GM23338 (cell line): ENCODE results near the gene SLC7A14. TPM values are rescaled to one million over a fixed set of nuclear protein-coding genes. Genes with fewer than 3 reads are reported as not detected.

ENCODE experiments used
- ATAC-seq: fragments of 200-7000 bp; cut with Tn5 transposase; 3 replicates; pipeline ENCODE4 v1.9.1; 2020
- DNase-seq: peaks from one replicate; pipeline ENCODE4 v3.0.0-alpha.2; 2015; ENCODE audit warnings: low spot score
- H2AFZ ChIP-seq: fragments of 200-600 bp; sonication (generic); 2 replicates; pipeline ENCODE4 v1.8.0; 2016; ENCODE audit warnings: antibody characterized with exemption, mild to moderate bottlenecking, moderate library complexity
- H3F3A ChIP-seq: fragments of 200-600 bp; sonication (generic); replicated peaks from 2 replicates; pipeline ENCODE4 v1.8.0; 2017; ENCODE audit warnings: antibody characterized with exemption, mixed run types, low read depth
- H3K27ac ChIP-seq: fragments of 200-600 bp; sonication (generic); 2 replicates; pipeline ENCODE4 v1.6.1; 2016; ENCODE audit warnings: low read depth
- H3K27me3 ChIP-seq: fragments of 200-600 bp; sonication (generic); 2 replicates; pipeline ENCODE4 v1.8.0; 2016; ENCODE audit warnings: mild to moderate bottlenecking, mixed run types, moderate library complexity; ENCODE audit not compliant: insufficient read depth
- H3K36me3 ChIP-seq: fragments of 200-600 bp; sonication (generic); 2 replicates; pipeline ENCODE4 v1.8.0; 2016; ENCODE audit warnings: mild to moderate bottlenecking; ENCODE audit not compliant: insufficient read depth
- H3K4me1 ChIP-seq: fragments of 200-600 bp; sonication (generic); 2 replicates; pipeline ENCODE4 v1.8.0; 2016; ENCODE audit warnings: mild to moderate bottlenecking, moderate library complexity; ENCODE audit not compliant: insufficient read depth
- H3K4me2 ChIP-seq: fragments of 200-600 bp; sonication (generic); 2 replicates; pipeline ENCODE4 v1.7.1; 2017; ENCODE audit warnings: mixed run types
- H3K4me3 ChIP-seq: fragments of 200-600 bp; sonication (generic); 2 replicates; pipeline ENCODE4 v1.6.1; 2016; ENCODE audit warnings: mixed run types
- H3K79me2 ChIP-seq: fragments of 200-600 bp; sonication (generic); replicated peaks from 2 replicates; pipeline ENCODE4 v1.8.0; 2017; ENCODE audit warnings: mild to moderate bottlenecking; ENCODE audit not compliant: insufficient read depth
- H3K9me2 ChIP-seq: fragments of 200-600 bp; sonication (generic); 2 replicates; pipeline ENCODE4 v1.8.0; 2017; ENCODE audit not compliant: insufficient read depth
- H4K20me1 ChIP-seq: fragments of 200-600 bp; sonication (generic); replicated peaks from 2 replicates; pipeline ENCODE4 v1.8.0; 2017; ENCODE audit warnings: mild to moderate bottlenecking; ENCODE audit not compliant: insufficient read depth
- H3K27ac Mint-ChIP-seq: 2 replicates; pipeline ENCODE4 v1.8.0; 2020; ENCODE audit warnings: inconsistent platforms, mild to moderate bottlenecking, moderate library complexity, mixed read lengths
- H3K27me3 Mint-ChIP-seq: 3 replicates; pipeline ENCODE4 v1.8.0; 2022; ENCODE audit warnings: low read depth, mild to moderate bottlenecking, moderate library complexity, mixed read lengths, inconsistent platforms; ENCODE audit not compliant: insufficient read depth, poor library complexity
- H3K36me3 Mint-ChIP-seq: 3 replicates; pipeline ENCODE4 v1.8.0; 2021; ENCODE audit warnings: low read depth, mild to moderate bottlenecking, inconsistent platforms, moderate library complexity, mixed read lengths
- H3K4me1 Mint-ChIP-seq: 3 replicates; pipeline ENCODE4 v1.8.0; 2020; ENCODE audit warnings: mild to moderate bottlenecking, inconsistent platforms, mixed read lengths
- H3K4me3 Mint-ChIP-seq: 3 replicates; pipeline ENCODE4 v1.8.0; 2021; ENCODE audit warnings: moderate library complexity, mild to moderate bottlenecking, inconsistent platforms, mixed read lengths
- H3K9me3 Mint-ChIP-seq: 3 replicates; pipeline ENCODE4 v1.8.0; 2020; ENCODE audit warnings: moderate library complexity, mild to moderate bottlenecking, inconsistent platforms, mixed read lengths
- CTCF ChIP-seq, 2 experiments: fragments of 200-600 bp in 1 of 2; sonication (generic) in 1 of 2; conservative IDR thresholded peaks; 2 replicates each; pipeline versions ENCODE4 v1.5.1 to v1.6.1; 2016 to 2017; ENCODE audit warnings: antibody characterized with exemption in 2 of 2, low read depth in 2 of 2, mild to moderate bottlenecking in 2 of 2, moderate library complexity in 1 of 2
- JUNB ChIP-seq: IDR thresholded peaks from one replicate; pipeline ENCODE4 v1.6.1; 2016; ENCODE audit warnings: antibody characterized with exemption; ENCODE audit not compliant: unreplicated experiment
- REST ChIP-seq: IDR thresholded peaks from one replicate; pipeline ENCODE4 v1.6.1; 2018; ENCODE audit warnings: antibody characterized with exemption; ENCODE audit not compliant: unreplicated experiment
- STAT1 ChIP-seq: IDR thresholded peaks from one replicate; pipeline ENCODE4 v1.6.1; 2016; ENCODE audit warnings: antibody characterized with exemption; ENCODE audit not compliant: unreplicated experiment
- ZNF114 ChIP-seq: fragments of 250-450 bp; sonication (Bioruptor Pico); IDR thresholded peaks from 2 replicates; pipeline ENCODE4 v1.5.0; 2020; ENCODE audit warnings: mild to moderate bottlenecking, moderate library complexity
- ZNF462 ChIP-seq: fragments of 250-450 bp; sonication (Bioruptor Pico); IDR thresholded peaks from 2 replicates; pipeline ENCODE4 v1.5.0; 2020; ENCODE audit warnings: mild to moderate bottlenecking, moderate library complexity
- polyA plus RNA-seq: library from polyadenylated mRNA; unstranded; fragments of >200 nt; fragmentation: Nextera tagmentation; extraction: Ambion mirVana; gene quantifications from 2 replicates; pipeline ENCODE4 v1.2.1, GENCODE V29; 2016
- total RNA-seq: library from RNA; depleted of rRNA; stranded (reverse); fragments of >200 nt; shearing (Covaris generic); gene quantifications from 2 replicates; pipeline ENCODE4 v1.2.3, GENCODE V29; 2014

SLC7A14 gene
- total and polyA plus RNA-seq, 2 experiments from 2014 or later = 0.49 to 0.82 TPM

- Histone ChIP-seq H3K9me2 (no peaks in the 10 kb centered on the region), H3F3A (no peaks in the 10 kb centered on the region), H3K4me2 (no peak overlapping the region), H3K79me2 (no peaks in the 10 kb centered on the region), H4K20me1 (no peaks in the 10 kb centered on the region), H3K4me1 (peaks cover 8% of the 10 kb centered on the region; the same call in 1 of the 2 replicates), H3K36me3 (no peaks in the 10 kb centered on the region), H3K27me3 (no peaks in the 10 kb centered on the region), H3K4me3 (no peak overlapping the region), H3K27ac (no peak overlapping the region), H2AFZ (no peak overlapping the region)
- DNase-seq (no peak), ATAC-seq (no peak)
- H3K27me3 Mint-ChIP-seq = peaks cover 8% of the 10 kb centered on the region
- no peak overlapping the region for H3K4me3 Mint-ChIP-seq
- H3K27ac Mint-ChIP-seq = no peak overlapping the region
- H3K36me3 Mint-ChIP-seq = no peaks in the 10 kb centered on the region; the same call in 2 of the 3 replicates
- TF ChIP-seq STAT1 = no peak
- no peak for TF ChIP-seq REST
- TF ChIP-seq ZNF462 (CRISPR knock-in tag) = no peak
- no peak for TF ChIP-seq ZNF114 (CRISPR knock-in tag)
- no peak for TF ChIP-seq CTCF (conservative IDR thresholded peaks at IDR 0.05; ENCODE audit: low read depth in 2 of 2)
- TF ChIP-seq JUNB = no peak
- H3K9me3 Mint-ChIP-seq = no peaks in the 10 kb centered on the region; the same call in 1 of the 3 replicates
- peaks cover 16% of the 10 kb centered on the region for H3K4me1 Mint-ChIP-seq
These were observed 101.0 kb downstream of the SLC7A14 start for GRCh38 chr3:170484869-170485268.
